Measurements from ENCODE around the gene CABLES2.
A peak's percentile ranks its signal among the peaks of the same experiment; 100 is the strongest.

CABLES2 gene

GRCh38 chr20:62418709-62419487 is 11.8 kb upstream of the CABLES2 start:
- DNase-seq (ENCODE audit: low read depth, low spot score): no peak

- DNase-seq (ENCODE audit: low read depth, low spot score): no peak
Observed at GRCh38 chr20:62417981-62418708, 11.1 kb upstream of the CABLES2 start.

- no peak for DNase-seq (ENCODE audit: low read depth, low spot score)
Observed at GRCh38 chr20:62416651-62417637, 9.9 kb upstream of the CABLES2 start.

GRCh38 chr20:62415354-62416111 is 8.4 kb upstream of the CABLES2 start:
- no peak for DNase-seq (ENCODE audit: low read depth, low spot score)

- DNase-seq (ENCODE audit: low read depth, low spot score): no peak
Observed at GRCh38 chr20:62413896-62414481, 6.9 kb upstream of the CABLES2 start.

GRCh38 chr20:62413025-62413570 is 6.0 kb upstream of the CABLES2 start:
- DNase-seq (ENCODE audit: low read depth, low spot score): no peak

- DNase-seq (ENCODE audit: low read depth, low spot score): no peak
Observed at GRCh38 chr20:62412194-62413024, 5.3 kb upstream of the CABLES2 start.

GRCh38 chr20:62411479-62412193 is 4.6 kb upstream of the CABLES2 start:
- no peak for DNase-seq (ENCODE audit: low read depth, low spot score)

GRCh38 chr20:62410746-62411478 is 3.8 kb upstream of the CABLES2 start:
- DNase-seq (ENCODE audit: low read depth, low spot score): no peak

GRCh38 chr20:62409931-62410745 is 3.1 kb upstream of the CABLES2 start:
- peak; percentile 69 for DNase-seq (ENCODE audit: low read depth, low spot score)

- DNase-seq (ENCODE audit: low read depth, low spot score): no peak
Observed at GRCh38 chr20:62409086-62409853, 2.2 kb upstream of the CABLES2 start.

GRCh38 chr20:62408640-62409039 is 1.6 kb upstream of the CABLES2 start:
- DNase-seq (ENCODE audit: low read depth, low spot score): no peak

GRCh38 chr20:62408055-62408454 is 970 bp upstream of the CABLES2 start:
- DNase-seq (ENCODE audit: low read depth, low spot score): no peak

- no peak for DNase-seq (ENCODE audit: low read depth, low spot score)
Observed at GRCh38 chr20:62406635-62407176, 379 bp downstream of the CABLES2 start.

GRCh38 chr20:62405981-62406513 is 1.0 kb downstream of the CABLES2 start:
- no peak for DNase-seq (ENCODE audit: low read depth, low spot score)

All from ELF-1 (cell line).